ENCODE results near the gene SART3.

The SART3 gene

GRCh38 chr12:108596854-108597558, 36.0 kb upstream of the SART3 start:
- TF ChIP-seq CTCF (IDR thresholded peaks at IDR 0.05; ENCODE audit: borderline replicate concordance, control extremely low read depth, extremely low read depth, insufficient read depth, missing control alignments), result no peak
- in situ Hi-C loops (cut with MboI; ENCODE audit: low sequenced_read_pairs, unreplicated experiment), result no loop called here

GRCh38 chr12:108595711-108596647, 35.0 kb upstream of the SART3 start:
- in situ Hi-C loops (cut with MboI; ENCODE audit: low sequenced_read_pairs, unreplicated experiment), result no loop called here
- no peak for DNase-seq (ENCODE audit: low spot score)
- no peak for TF ChIP-seq CTCF (IDR thresholded peaks at IDR 0.05; ENCODE audit: borderline replicate concordance, control extremely low read depth, extremely low read depth, insufficient read depth, missing control alignments)

More at GRCh38 chr12:108596854-108597558, 36.0 kb upstream of the SART3 start:
- DNase-seq (ENCODE audit: low spot score), result no peak

- DNase-seq (ENCODE audit: low spot score), result no peak
- in situ Hi-C loops (cut with MboI; ENCODE audit: low sequenced_read_pairs, unreplicated experiment), result no loop called here
- TF ChIP-seq CTCF (IDR thresholded peaks at IDR 0.05; ENCODE audit: borderline replicate concordance, control extremely low read depth, extremely low read depth, insufficient read depth, missing control alignments), result no peak
Observed at GRCh38 chr12:108594960-108595710, 34.2 kb upstream of the SART3 start.

GRCh38 chr12:108594323-108594903, 33.4 kb upstream of the SART3 start:
- DNase-seq (ENCODE audit: low spot score), result no peak
- in situ Hi-C loops (cut with MboI; ENCODE audit: low sequenced_read_pairs, unreplicated experiment), result no loop called here
- no peak for TF ChIP-seq CTCF (IDR thresholded peaks at IDR 0.05; ENCODE audit: borderline replicate concordance, control extremely low read depth, extremely low read depth, insufficient read depth, missing control alignments)

GRCh38 chr12:108592033-108592909, 31.3 kb upstream of the SART3 start:
- in situ Hi-C loops (cut with MboI; ENCODE audit: low sequenced_read_pairs, unreplicated experiment), result no loop called here
- TF ChIP-seq CTCF (IDR thresholded peaks at IDR 0.05; ENCODE audit: borderline replicate concordance, control extremely low read depth, extremely low read depth, insufficient read depth, missing control alignments), result no peak
- DNase-seq (ENCODE audit: low spot score), result no peak
